HepG2 (cell line): ENCODE data around the gene ENTPD6. TPM values are rescaled to one million over a fixed set of nuclear protein-coding genes. Genes with fewer than 3 reads are reported as not detected.

Source experiments
- AGO2 ChIP-seq: fragments of 200-400 bp; formaldehyde crosslinking; optimal IDR thresholded peaks from 2 replicates; pipeline ENCODE3; 2017; ENCODE audit warnings: mild to moderate bottlenecking, low read depth, low read length, moderate library complexity
- GFI1 ChIP-seq: sonication (generic); formaldehyde crosslinking; IDR thresholded peaks from 2 replicates; pipeline ENCODE4 v1.5.0; 2020; ENCODE audit warnings: missing genetic modification reagents, mild to moderate bottlenecking, borderline replicate concordance
- GZF1 ChIP-seq: sonication (generic); formaldehyde crosslinking; IDR thresholded peaks from 2 replicates; pipeline ENCODE4 v1.5.1; 2020; ENCODE audit warnings: mild to moderate bottlenecking, missing genetic modification reagents
- HIVEP1 ChIP-seq: sonication (generic); formaldehyde crosslinking; IDR thresholded peaks from 2 replicates; pipeline ENCODE4 v1.4.0; 2020; ENCODE audit warnings: mild to moderate bottlenecking, missing genetic modification reagents
- JUN ChIP-seq: sonication (generic); formaldehyde crosslinking; IDR thresholded peaks from 2 replicates; pipeline ENCODE4 v1.4.0; 2020; ENCODE audit warnings: mild to moderate bottlenecking, missing genetic modification reagents
- NAIF1 ChIP-seq: sonication (generic); formaldehyde crosslinking; IDR thresholded peaks from 2 replicates; pipeline ENCODE4 v1.5.0; 2020; ENCODE audit warnings: mild to moderate bottlenecking, missing genetic modification reagents, borderline replicate concordance
- NR3C1 ChIP-seq: sonication (generic); formaldehyde crosslinking; IDR thresholded peaks from 2 replicates; pipeline ENCODE4 v1.4.0; 2020; ENCODE audit warnings: missing genetic modification reagents
- PAF1 ChIP-seq: IDR thresholded peaks from 2 replicates; pipeline ENCODE4 v1.6.1; 2016; ENCODE audit warnings: missing genetic modification reagents, missing compliant biosample characterization
- POGZ ChIP-seq: sonication (generic); formaldehyde crosslinking; IDR thresholded peaks from 2 replicates; pipeline ENCODE4 v1.4.0; 2020; ENCODE audit warnings: mild to moderate bottlenecking, missing genetic modification reagents
- RXRB ChIP-seq: IDR thresholded peaks from 2 replicates; pipeline ENCODE4 v1.6.1; 2016; ENCODE audit warnings: borderline replicate concordance, missing genetic modification reagents, missing compliant biosample characterization
- SIX4 ChIP-seq: sonication (generic); formaldehyde crosslinking; IDR thresholded peaks from 2 replicates; pipeline ENCODE4 v1.4.0; 2020; ENCODE audit warnings: missing genetic modification reagents
- STAG1 ChIP-seq: sonication (generic); formaldehyde crosslinking; IDR thresholded peaks from 2 replicates; pipeline ENCODE4 v1.4.0; 2020; ENCODE audit warnings: missing genetic modification reagents
- THAP11 ChIP-seq: IDR thresholded peaks from 2 replicates; pipeline ENCODE4 v1.6.1; 2016; ENCODE audit warnings: missing biosample characterization, missing genetic modification reagents
- TOE1 ChIP-seq: sonication (generic); formaldehyde crosslinking; IDR thresholded peaks from 2 replicates; pipeline ENCODE4 v1.4.0; 2020; ENCODE audit warnings: mild to moderate bottlenecking, missing genetic modification reagents
- ZNF20 ChIP-seq: sonication (generic); formaldehyde crosslinking; IDR thresholded peaks from 2 replicates; pipeline ENCODE4 v1.4.0; 2020; ENCODE audit warnings: mild to moderate bottlenecking, moderate library complexity, missing genetic modification reagents
- ZNF230 ChIP-seq: sonication (generic); formaldehyde crosslinking; IDR thresholded peaks from 2 replicates; pipeline ENCODE4 v1.4.0; 2020; ENCODE audit warnings: mild to moderate bottlenecking, missing genetic modification reagents
- ZNF430 ChIP-seq: sonication (generic); formaldehyde crosslinking; IDR thresholded peaks from 2 replicates; pipeline ENCODE4 v1.9.0; 2021; ENCODE audit warnings: mild to moderate bottlenecking, missing genetic modification reagents
- ZNF773 ChIP-seq: sonication (generic); formaldehyde crosslinking; IDR thresholded peaks from 2 replicates; pipeline ENCODE4 v1.4.0; 2020; ENCODE audit warnings: missing genetic modification reagents, borderline replicate concordance
- polyA plus RNA-seq, 8 experiments: library from polyadenylated mRNA; depleted of rRNA in 3 of 8; stranded (reverse) in 7 of 8; unstranded in 1 of 8; fragments of >200 nt; fragmentation: Illumina TruSeq in 4 of 8; extraction: Trizol in 4 of 8; gene quantifications; 2 replicates each; pipeline versions ENCODE4 v1.2.1 to v1.2.3, GENCODE V29; 2011 to 2016; ENCODE audit warnings: low read depth in 4 of 8, missing spikeins in 1 of 8, mixed read lengths in 1 of 8; ENCODE audit not compliant: insufficient read depth in 1 of 8
- total RNA-seq, 5 experiments: library from RNA; depleted of rRNA; stranded (reverse); fragments of >200 nt; fragmentation: Illumina TruSeq; extraction: Trizol; gene quantifications; 2 replicates each; pipeline ENCODE4 v1.2.3, GENCODE V29; 2016; ENCODE audit warnings: low read depth in 1 of 5
- TF ChIP-seq, protein P1 (sequence below): IDR thresholded peaks from 2 replicates; pipeline ENCODE4 v1.4.0; 2020; ENCODE audit warnings: mild to moderate bottlenecking, missing genetic modification reagents
- TF ChIP-seq, protein P2 (sequence below): IDR thresholded peaks from 2 replicates; pipeline ENCODE4 v1.6.1; 2012; ENCODE audit warnings: inconsistent platforms
- TF ChIP-seq, protein P3 (sequence below): sonication (generic); formaldehyde crosslinking; conservative IDR thresholded peaks from 2 replicates; pipeline ENCODE4 v1.4.0; 2020; ENCODE audit warnings: missing genetic modification reagents
- TF ChIP-seq, protein P4 (sequence below): IDR thresholded peaks from 2 replicates; pipeline ENCODE4 v1.6.1; 2018; ENCODE audit warnings: missing genetic modification reagents
- TF ChIP-seq, protein P5 (sequence below): sonication (generic); formaldehyde crosslinking; IDR thresholded peaks from 2 replicates; pipeline ENCODE4 v1.4.0; 2020; ENCODE audit warnings: mild to moderate bottlenecking, missing genetic modification reagents

The ENTPD6 gene
- total and polyA plus RNA-seq, 2 of the 13 experiments (the other 11 are each of a cell fraction or from before 2014, with no cell fraction given), result 164 to 172 TPM

DNA sequence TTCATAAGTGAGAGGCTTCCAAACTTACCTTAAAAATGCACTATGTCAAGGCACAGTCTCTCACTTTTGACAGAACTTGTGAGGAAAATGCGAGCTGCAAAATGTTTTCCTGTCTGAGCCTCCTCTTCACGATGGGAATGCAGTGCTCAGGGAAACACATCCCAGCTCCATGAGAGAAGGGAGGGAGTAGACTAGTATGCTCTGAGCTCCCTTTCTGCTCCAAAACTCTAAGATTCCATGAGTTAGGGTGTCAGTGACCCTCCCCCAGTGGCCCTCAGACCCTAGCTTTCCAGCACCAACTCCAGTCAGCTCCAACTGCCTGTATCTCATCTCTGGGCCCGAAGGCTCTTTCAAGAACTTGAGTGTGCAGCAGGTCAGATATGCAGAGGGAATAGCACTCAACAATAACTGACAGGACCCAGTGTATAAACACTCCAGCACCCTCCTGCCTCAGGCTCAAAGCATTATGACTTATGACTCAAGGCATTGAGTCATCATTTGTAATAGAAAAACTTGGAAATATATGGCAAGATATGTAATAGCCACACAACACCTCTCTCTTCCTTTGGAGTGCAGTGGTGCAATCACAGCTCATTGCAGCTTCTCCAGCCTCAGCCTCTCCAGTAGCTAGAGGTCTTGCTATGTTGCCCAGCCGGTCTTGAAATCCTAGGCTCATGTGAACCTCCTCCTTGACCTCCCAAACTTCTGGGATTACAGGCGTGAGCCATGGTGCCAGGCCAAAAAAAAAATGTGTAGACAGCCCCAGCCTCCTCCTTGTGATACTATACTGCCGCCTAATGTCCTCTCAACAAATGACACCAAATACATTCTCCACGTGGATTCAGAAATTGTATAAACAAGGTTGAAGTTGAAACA is 16.7 kb upstream of the ENTPD6 start (continued):
- TF ChIP-seq, protein P1, sequence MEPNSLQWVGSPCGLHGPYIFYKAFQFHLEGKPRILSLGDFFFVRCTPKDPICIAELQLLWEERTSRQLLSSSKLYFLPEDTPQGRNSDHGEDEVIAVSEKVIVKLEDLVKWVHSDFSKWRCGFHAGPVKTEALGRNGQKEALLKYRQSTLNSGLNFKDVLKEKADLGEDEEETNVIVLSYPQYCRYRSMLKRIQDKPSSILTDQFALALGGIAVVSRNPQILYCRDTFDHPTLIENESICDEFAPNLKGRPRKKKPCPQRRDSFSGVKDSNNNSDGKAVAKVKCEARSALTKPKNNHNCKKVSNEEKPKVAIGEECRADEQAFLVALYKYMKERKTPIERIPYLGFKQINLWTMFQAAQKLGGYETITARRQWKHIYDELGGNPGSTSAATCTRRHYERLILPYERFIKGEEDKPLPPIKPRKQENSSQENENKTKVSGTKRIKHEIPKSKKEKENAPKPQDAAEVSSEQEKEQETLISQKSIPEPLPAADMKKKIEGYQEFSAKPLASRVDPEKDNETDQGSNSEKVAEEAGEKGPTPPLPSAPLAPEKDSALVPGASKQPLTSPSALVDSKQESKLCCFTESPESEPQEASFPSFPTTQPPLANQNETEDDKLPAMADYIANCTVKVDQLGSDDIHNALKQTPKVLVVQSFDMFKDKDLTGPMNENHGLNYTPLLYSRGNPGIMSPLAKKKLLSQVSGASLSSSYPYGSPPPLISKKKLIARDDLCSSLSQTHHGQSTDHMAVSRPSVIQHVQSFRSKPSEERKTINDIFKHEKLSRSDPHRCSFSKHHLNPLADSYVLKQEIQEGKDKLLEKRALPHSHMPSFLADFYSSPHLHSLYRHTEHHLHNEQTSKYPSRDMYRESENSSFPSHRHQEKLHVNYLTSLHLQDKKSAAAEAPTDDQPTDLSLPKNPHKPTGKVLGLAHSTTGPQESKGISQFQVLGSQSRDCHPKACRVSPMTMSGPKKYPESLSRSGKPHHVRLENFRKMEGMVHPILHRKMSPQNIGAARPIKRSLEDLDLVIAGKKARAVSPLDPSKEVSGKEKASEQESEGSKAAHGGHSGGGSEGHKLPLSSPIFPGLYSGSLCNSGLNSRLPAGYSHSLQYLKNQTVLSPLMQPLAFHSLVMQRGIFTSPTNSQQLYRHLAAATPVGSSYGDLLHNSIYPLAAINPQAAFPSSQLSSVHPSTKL, result peak; percentile 30; the same call in 1 of the 2 replicates
- no peak for TF ChIP-seq NAIF1
- TF ChIP-seq GZF1 (CRISPR knock-in tag), result no peak
- TF ChIP-seq SIX4 (CRISPR knock-in tag), result no peak
- no peak for TF ChIP-seq ZNF773
- no peak for TF ChIP-seq THAP11 (CRISPR knock-in tag)
- no peak for TF ChIP-seq ZNF20
- no peak for TF ChIP-seq POGZ (CRISPR knock-in tag)
- no peak for TF ChIP-seq PAF1 (CRISPR knock-in tag)
- TF ChIP-seq, protein P2, sequence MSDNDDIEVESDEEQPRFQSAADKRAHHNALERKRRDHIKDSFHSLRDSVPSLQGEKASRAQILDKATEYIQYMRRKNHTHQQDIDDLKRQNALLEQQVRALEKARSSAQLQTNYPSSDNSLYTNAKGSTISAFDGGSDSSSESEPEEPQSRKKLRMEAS, result peak; percentile 75
- TF ChIP-seq, protein P3, sequence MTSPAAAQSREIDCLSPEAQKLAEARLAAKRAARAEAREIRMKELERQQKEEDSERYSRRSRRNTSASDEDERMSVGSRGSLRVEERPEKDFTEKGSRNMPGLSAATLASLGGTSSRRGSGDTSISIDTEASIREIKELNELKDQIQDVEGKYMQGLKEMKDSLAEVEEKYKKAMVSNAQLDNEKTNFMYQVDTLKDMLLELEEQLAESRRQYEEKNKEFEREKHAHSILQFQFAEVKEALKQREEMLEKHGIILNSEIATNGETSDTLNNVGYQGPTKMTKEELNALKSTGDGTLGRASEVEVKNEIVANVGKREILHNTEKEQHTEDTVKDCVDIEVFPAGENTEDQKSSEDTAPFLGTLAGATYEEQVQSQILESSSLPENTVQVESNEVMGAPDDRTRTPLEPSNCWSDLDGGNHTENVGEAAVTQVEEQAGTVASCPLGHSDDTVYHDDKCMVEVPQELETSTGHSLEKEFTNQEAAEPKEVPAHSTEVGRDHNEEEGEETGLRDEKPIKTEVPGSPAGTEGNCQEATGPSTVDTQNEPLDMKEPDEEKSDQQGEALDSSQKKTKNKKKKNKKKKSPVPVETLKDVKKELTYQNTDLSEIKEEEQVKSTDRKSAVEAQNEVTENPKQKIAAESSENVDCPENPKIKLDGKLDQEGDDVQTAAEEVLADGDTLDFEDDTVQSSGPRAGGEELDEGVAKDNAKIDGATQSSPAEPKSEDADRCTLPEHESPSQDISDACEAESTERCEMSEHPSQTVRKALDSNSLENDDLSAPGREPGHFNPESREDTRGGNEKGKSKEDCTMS (CRISPR knock-in tag), result no peak
- no peak for TF ChIP-seq GFI1
- 0 out of 2 replicates have a peak, but pooled peaks have one; percentile 18 for TF ChIP-seq JUN (CRISPR knock-in tag)
- peak; percentile 51; the same call in 1 of the 2 replicates for TF ChIP-seq RXRB (CRISPR knock-in tag)
- TF ChIP-seq ZNF430 (CRISPR knock-in tag), result no peak
- peak; percentile 100 for TF ChIP-seq STAG1
- TF ChIP-seq ZNF230, result no peak
- no peak for TF ChIP-seq AGO2
- no peak for TF ChIP-seq HIVEP1
- TF ChIP-seq NR3C1 (CRISPR knock-in tag), result no peak
- no peak for TF ChIP-seq TOE1 (CRISPR knock-in tag)
- TF ChIP-seq, protein P4, sequence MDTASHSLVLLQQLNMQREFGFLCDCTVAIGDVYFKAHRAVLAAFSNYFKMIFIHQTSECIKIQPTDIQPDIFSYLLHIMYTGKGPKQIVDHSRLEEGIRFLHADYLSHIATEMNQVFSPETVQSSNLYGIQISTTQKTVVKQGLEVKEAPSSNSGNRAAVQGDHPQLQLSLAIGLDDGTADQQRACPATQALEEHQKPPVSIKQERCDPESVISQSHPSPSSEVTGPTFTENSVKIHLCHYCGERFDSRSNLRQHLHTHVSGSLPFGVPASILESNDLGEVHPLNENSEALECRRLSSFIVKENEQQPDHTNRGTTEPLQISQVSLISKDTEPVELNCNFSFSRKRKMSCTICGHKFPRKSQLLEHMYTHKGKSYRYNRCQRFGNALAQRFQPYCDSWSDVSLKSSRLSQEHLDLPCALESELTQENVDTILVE, result 0 out of 2 replicates have a peak, but pooled peaks have one; percentile 39
- TF ChIP-seq, protein P5, sequence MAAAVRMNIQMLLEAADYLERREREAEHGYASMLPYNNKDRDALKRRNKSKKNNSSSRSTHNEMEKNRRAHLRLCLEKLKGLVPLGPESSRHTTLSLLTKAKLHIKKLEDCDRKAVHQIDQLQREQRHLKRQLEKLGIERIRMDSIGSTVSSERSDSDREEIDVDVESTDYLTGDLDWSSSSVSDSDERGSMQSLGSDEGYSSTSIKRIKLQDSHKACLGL (CRISPR knock-in tag), result no peak
